GM12891 (cell line): ENCODE measurements around the gene HDAC8.

Source experiments
- PAX5 ChIP-seq: IDR thresholded peaks from 2 replicates; pipeline ENCODE4 v1.6.1; 2011; ENCODE audit warnings: low read length, moderate library complexity, mild to moderate bottlenecking; ENCODE audit not compliant: insufficient read depth, severe bottlenecking
- POLR2A ChIP-seq: IDR thresholded peaks from 2 replicates; pipeline ENCODE4 v1.6.1; 2011; ENCODE audit warnings: low read depth, low read length, control low read depth
- TAF1 ChIP-seq: IDR thresholded peaks from 2 replicates; pipeline ENCODE4 v1.6.1; 2011; ENCODE audit warnings: low read depth, low read length, control low read depth

GRCh38 chrX:72340626-72341025, 232.0 kb downstream of the HDAC8 start:
- TF ChIP-seq PAX5: no peak
- no peak for TF ChIP-seq POLR2A
- TF ChIP-seq TAF1: no peak
